OCI-LY7 (cell line): ENCODE data around the gene DLGAP4.

Experiments used
- CTCF ChIP-seq: fragments of 200-600 bp; sonication (generic); conservative IDR thresholded peaks from 2 replicates; pipeline ENCODE4 v1.5.1; 2014; ENCODE audit warnings: mild to moderate bottlenecking, antibody characterized with exemption, low read length, moderate library complexity, mixed read lengths
- EZH2phosphoT487 ChIP-seq: fragments of 200-600 bp; sonication (generic); IDR thresholded peaks from 2 replicates; pipeline ENCODE4 v1.6.1; 2018; ENCODE audit warnings: low read depth, borderline replicate concordance, mild to moderate bottlenecking, mixed run types, antibody characterized with exemption, low read length, moderate library complexity, mixed read lengths

GRCh38 chr20:36549942-36550789 is 244.0 kb downstream of the DLGAP4 start:
- TF ChIP-seq CTCF (no peak), EZH2phosphoT487 (no peak)
